Esophagus muscularis mucosa (tissue), 3 donors: ENCODE measurements around the gene ZC3H15.

ENCODE experiments used
- EP300 ChIP-seq: sonication (generic); formaldehyde crosslinking; IDR thresholded peaks from one replicate; pipeline ENCODE4 v1.6.1; 2017; ENCODE audit warnings: antibody characterized with exemption
- TF ChIP-seq, protein P1 (sequence below), 3 experiments: fragments of 200-600 bp in 2 of 3; fragments of 450-650 bp in 1 of 3; sonication (generic) in 2 of 3; IDR thresholded peaks; one replicate each; pipeline ENCODE4 v1.5.1; 2017 to 2019; ENCODE audit warnings: antibody characterized with exemption in 3 of 3, mild to moderate bottlenecking in 2 of 3, moderate library complexity in 1 of 3

DNA sequence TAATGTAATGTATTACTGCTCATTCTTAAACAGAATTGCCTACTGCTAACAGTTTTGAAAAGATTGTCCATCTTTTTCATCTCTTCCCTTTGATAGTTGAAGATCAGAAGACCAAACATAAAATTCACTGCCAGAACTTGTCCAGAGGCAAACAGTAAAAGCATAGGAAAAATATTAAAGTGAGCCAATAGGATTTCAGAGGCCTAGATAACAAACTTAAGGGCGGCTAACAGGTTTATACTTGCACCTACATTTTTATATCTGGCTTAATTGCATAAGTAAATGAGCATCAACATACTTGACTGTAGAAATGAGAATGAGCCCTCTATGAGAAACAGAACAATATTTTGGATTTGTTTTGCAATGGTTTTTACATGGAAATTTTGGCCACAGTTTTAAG lies 30.3 kb downstream of the ZC3H15 start:
- TF ChIP-seq, protein P1, sequence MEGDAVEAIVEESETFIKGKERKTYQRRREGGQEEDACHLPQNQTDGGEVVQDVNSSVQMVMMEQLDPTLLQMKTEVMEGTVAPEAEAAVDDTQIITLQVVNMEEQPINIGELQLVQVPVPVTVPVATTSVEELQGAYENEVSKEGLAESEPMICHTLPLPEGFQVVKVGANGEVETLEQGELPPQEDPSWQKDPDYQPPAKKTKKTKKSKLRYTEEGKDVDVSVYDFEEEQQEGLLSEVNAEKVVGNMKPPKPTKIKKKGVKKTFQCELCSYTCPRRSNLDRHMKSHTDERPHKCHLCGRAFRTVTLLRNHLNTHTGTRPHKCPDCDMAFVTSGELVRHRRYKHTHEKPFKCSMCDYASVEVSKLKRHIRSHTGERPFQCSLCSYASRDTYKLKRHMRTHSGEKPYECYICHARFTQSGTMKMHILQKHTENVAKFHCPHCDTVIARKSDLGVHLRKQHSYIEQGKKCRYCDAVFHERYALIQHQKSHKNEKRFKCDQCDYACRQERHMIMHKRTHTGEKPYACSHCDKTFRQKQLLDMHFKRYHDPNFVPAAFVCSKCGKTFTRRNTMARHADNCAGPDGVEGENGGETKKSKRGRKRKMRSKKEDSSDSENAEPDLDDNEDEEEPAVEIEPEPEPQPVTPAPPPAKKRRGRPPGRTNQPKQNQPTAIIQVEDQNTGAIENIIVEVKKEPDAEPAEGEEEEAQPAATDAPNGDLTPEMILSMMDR (IDR thresholded peaks at IDR 0.05): no peak
- no peak for TF ChIP-seq EP300
